HG03575 (cell line): ENCODE data around the gene IRF3.

Experiments
- ATAC-seq: cut with Tn5 transposase; IDR thresholded peaks from one replicate; pipeline ENCODE4 v1.9.1; 2021; ENCODE audit not compliant: unreplicated experiment, insufficient number of reproducible peaks, low FRiP score; ENCODE audit errors: extremely low read depth

IRF3 gene

GRCh38 chr19:49665351-49666119 lies at the start of gene IRF3, which contains the start of gene BCL2L12:
IRF3 (minus strand) TSS chr19:49665857; CDS start chr19:49664838, 1,019 bp downstream.
BCL2L12 (plus strand) TSS chr19:49665933; CDS start chr19:49666693, 760 bp downstream.
- ATAC-seq = no peak

GRCh38 chr19:49713236-49713845 lies 47.7 kb upstream of the IRF3 start:
- no peak for ATAC-seq

- no peak for ATAC-seq
Measured at GRCh38 chr19:49712397-49712859, 46.8 kb upstream of the IRF3 start.

- ATAC-seq = no peak
Measured at GRCh38 chr19:49710372-49710951, 44.8 kb upstream of the IRF3 start.

- ATAC-seq = no peak
Measured at GRCh38 chr19:49705919-49706318, 40.3 kb upstream of the IRF3 start.

GRCh38 chr19:49704888-49705642 lies 39.4 kb upstream of the IRF3 start:
- ATAC-seq = no peak

- ATAC-seq = no peak
Measured at GRCh38 chr19:49701271-49701786, 35.7 kb upstream of the IRF3 start.

- ATAC-seq = no peak
Measured at GRCh38 chr19:49700563-49700962, 34.9 kb upstream of the IRF3 start.

- no peak for ATAC-seq
Measured at GRCh38 chr19:49699364-49699763, 33.7 kb upstream of the IRF3 start.

GRCh38 chr19:49696865-49697264 lies 31.2 kb upstream of the IRF3 start:
- ATAC-seq = no peak

GRCh38 chr19:49696115-49696514 lies 30.5 kb upstream of the IRF3 start:
- ATAC-seq = no peak

- no peak for ATAC-seq
Measured at GRCh38 chr19:49692147-49692506, 26.5 kb upstream of the IRF3 start.

- no peak for ATAC-seq
Measured at GRCh38 chr19:49691243-49692146, 25.8 kb upstream of the IRF3 start.

- ATAC-seq = no peak
Measured at GRCh38 chr19:49690656-49691242, 25.1 kb upstream of the IRF3 start, which contains the start of gene CPT1C. CPT1C (plus strand) TSS chr19:49691116; CDS start chr19:49692253, 1,137 bp downstream.

- ATAC-seq = no peak
Measured at GRCh38 chr19:49690079-49690655, 24.5 kb upstream of the IRF3 start.

GRCh38 chr19:49689133-49690078 lies 23.7 kb upstream of the IRF3 start, which contains the start of gene ADM5:
ADM5 (plus strand) TSS chr19:49689594; CDS start chr19:49689838, 244 bp downstream.
- ATAC-seq = no peak
